Left renal cortex interstitium (tissue), 4 donors: ENCODE results near the gene FAP. TPM values are rescaled to one million over a fixed set of nuclear protein-coding genes. Genes with fewer than 3 reads are reported as not detected.

Experiments
- DNase-seq, 4 donors: peaks; one replicate each; pipeline ENCODE4 v3.0.0-alpha.2; 2013; ENCODE audit warnings: low read depth in 4 of 4, low spot score in 2 of 4, missing footprints in 1 of 4
- polyA plus RNA-seq, 4 donors: library from polyadenylated mRNA; unstranded; fragments of 120-200 nt; gene quantifications; one replicate each; pipeline ENCODE4 v1.2.1, GENCODE V29; 2013; ENCODE audit not compliant: insufficient read length in 4 of 4

Gene FAP
- polyA plus RNA-seq, result 10 to 100 TPM; 11.1 to 19.3 (median 12.3) TPM

GRCh38 chr2:162243294-162243693 is at the start of gene FAP:
TSS of gene FAP (minus strand) at chr2:162243445. CDS start at chr2:162243327, 118 bp downstream.
- DNase-seq, result peak in 1 of 4 donors; percentile 17

- DNase-seq, result no peak
Observed at GRCh38 chr2:162291748-162292147, 48.5 kb upstream of the FAP start.

GRCh38 chr2:162282765-162283425 is 39.6 kb upstream of the FAP start:
- no peak for DNase-seq

GRCh38 chr2:162280654-162281053 is 37.4 kb upstream of the FAP start:
- DNase-seq, result no peak

GRCh38 chr2:162277381-162277780 is 34.1 kb upstream of the FAP start:
- DNase-seq, result no peak

- no peak for DNase-seq
Observed at GRCh38 chr2:162267996-162268395, 24.8 kb upstream of the FAP start.

GRCh38 chr2:162267496-162267895 is 24.3 kb upstream of the FAP start:
- no peak for DNase-seq

GRCh38 chr2:162266460-162266760 is 23.2 kb upstream of the FAP start:
- no peak for DNase-seq

- DNase-seq, result no peak
Observed at GRCh38 chr2:162265666-162266459, 22.6 kb upstream of the FAP start.

GRCh38 chr2:162261032-162261945 is 18.0 kb upstream of the FAP start:
- no peak for DNase-seq

GRCh38 chr2:162258686-162259085 is 15.4 kb upstream of the FAP start:
- no peak for DNase-seq

GRCh38 chr2:162258169-162258568 is 14.9 kb upstream of the FAP start:
- DNase-seq, result no peak

- DNase-seq, result no peak
Observed at GRCh38 chr2:162257425-162257824, 14.2 kb upstream of the FAP start.

GRCh38 chr2:162256591-162256991 is 13.3 kb upstream of the FAP start:
- no peak for DNase-seq

- DNase-seq, result no peak
Observed at GRCh38 chr2:162254236-162254871, 11.1 kb upstream of the FAP start.

- no peak for DNase-seq
Observed at GRCh38 chr2:162253435-162253834, 10.2 kb upstream of the FAP start.

- no peak for DNase-seq
Observed at GRCh38 chr2:162252153-162252552, 8.9 kb upstream of the FAP start.

GRCh38 chr2:162245781-162246180 is 2.5 kb upstream of the FAP start:
- DNase-seq, result no peak

GRCh38 chr2:162245061-162245460 is 1.8 kb upstream of the FAP start:
- no peak for DNase-seq

- DNase-seq, result no peak
Observed at GRCh38 chr2:162244541-162245031, 1.3 kb upstream of the FAP start.

- DNase-seq, result no peak
Observed at GRCh38 chr2:162243715-162244114, 470 bp upstream of the FAP start.
